MM.1S (cell line): Measurements from ENCODE around the gene KRTAP10-9.

ENCODE experiments used
- EZH2 ChIP-seq: fragments of 300-600 bp; sonication (generic); optimal IDR thresholded peaks from 2 replicates; pipeline ENCODE3; 2017; ENCODE audit warnings: low read depth, mild to moderate bottlenecking, antibody characterized with exemption, low read length, mixed read lengths
- TF ChIP-seq, protein P1 (sequence below): fragments of 300-600 bp; sonication (generic); IDR thresholded peaks from 2 replicates; pipeline ENCODE4 v1.5.1; 2016; ENCODE audit warnings: antibody characterized with exemption, low read length, mixed read lengths

DNA sequence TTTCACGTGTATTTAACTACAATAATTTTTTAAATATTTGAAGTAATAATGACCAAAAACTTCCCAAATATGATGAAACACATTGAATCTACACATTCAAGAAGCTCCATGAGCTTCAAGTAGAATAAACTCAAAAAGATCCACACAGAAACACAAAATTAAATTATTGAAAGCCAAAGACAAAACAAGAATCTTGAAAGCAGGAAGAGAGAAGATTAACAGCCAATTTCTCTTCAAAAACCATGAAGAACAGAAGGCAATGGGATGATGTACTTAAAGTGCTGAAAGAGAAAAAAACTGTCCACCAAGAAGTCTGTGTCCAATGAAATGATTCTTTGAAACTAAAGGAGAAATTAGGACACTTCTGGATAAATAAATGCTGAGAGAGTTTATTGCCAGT lies 5.2 kb downstream of the KRTAP10-9 start:
- TF ChIP-seq, protein P1, sequence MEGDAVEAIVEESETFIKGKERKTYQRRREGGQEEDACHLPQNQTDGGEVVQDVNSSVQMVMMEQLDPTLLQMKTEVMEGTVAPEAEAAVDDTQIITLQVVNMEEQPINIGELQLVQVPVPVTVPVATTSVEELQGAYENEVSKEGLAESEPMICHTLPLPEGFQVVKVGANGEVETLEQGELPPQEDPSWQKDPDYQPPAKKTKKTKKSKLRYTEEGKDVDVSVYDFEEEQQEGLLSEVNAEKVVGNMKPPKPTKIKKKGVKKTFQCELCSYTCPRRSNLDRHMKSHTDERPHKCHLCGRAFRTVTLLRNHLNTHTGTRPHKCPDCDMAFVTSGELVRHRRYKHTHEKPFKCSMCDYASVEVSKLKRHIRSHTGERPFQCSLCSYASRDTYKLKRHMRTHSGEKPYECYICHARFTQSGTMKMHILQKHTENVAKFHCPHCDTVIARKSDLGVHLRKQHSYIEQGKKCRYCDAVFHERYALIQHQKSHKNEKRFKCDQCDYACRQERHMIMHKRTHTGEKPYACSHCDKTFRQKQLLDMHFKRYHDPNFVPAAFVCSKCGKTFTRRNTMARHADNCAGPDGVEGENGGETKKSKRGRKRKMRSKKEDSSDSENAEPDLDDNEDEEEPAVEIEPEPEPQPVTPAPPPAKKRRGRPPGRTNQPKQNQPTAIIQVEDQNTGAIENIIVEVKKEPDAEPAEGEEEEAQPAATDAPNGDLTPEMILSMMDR: no peak
- no peak for TF ChIP-seq EZH2
